Upper lobe of left lung (tissue), 4 donors: Measurements from ENCODE around the gene IP6K1.

Source experiments
- POLR2A ChIP-seq, 4 donors: fragments of 450-650 bp; IDR thresholded peaks; one replicate each; pipeline ENCODE4 v1.5.1; 2016 to 2017; ENCODE audit warnings: antibody characterized with exemption in 4 of 4, mild to moderate bottlenecking in 2 of 4
- POLR2AphosphoS5 ChIP-seq, 2 donors: sonication (generic); formaldehyde crosslinking; IDR thresholded peaks; one replicate each; pipeline ENCODE4 v1.5.1; 2017; ENCODE audit warnings: antibody characterized with exemption in 2 of 2
- TF ChIP-seq, protein P1 (sequence below), 6 experiments: fragments of 450-650 bp in 4 of 6; fragments of 200-600 bp in 2 of 6; sonication (generic) in 2 of 6; IDR thresholded peaks; one replicate each; pipeline ENCODE4 v1.5.1; 2016 to 2019; ENCODE audit warnings: antibody characterized with exemption in 6 of 6

DNA sequence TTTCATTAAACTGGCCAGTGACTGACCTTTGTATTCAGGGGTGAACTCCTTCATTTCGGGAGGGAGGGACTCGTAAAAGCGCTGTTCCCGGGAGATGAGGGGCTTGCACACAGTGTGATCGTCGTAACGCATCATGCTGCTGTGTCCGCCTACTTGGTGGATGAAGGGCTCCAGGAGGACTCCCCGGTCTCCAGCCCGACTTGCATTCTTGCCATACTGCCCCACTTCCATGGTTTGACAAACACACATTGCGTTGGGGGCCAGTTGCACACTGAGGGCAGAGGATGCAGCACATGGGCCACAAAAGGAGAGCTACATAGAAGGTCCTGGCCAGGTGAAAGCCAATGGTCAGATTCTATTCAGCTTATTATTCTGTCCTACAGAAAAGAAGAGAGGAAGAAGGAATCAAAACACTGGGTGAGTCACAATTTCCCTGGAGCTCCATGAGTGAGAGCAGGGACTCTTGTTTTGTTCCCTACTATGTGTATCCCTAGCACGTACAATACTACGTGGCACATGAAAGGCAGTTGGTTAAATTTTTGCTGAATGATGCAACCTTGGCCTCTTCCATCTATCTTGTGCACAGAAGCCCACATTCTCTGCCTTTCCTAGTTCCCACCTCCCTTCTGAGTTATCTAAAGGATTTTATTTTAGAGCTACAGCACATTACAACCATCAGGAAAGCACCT is 38.4 kb downstream of the IP6K1 start:
- no peak for TF ChIP-seq POLR2AphosphoS5 (IDR thresholded peaks at IDR 0.05)
- TF ChIP-seq, protein P1, sequence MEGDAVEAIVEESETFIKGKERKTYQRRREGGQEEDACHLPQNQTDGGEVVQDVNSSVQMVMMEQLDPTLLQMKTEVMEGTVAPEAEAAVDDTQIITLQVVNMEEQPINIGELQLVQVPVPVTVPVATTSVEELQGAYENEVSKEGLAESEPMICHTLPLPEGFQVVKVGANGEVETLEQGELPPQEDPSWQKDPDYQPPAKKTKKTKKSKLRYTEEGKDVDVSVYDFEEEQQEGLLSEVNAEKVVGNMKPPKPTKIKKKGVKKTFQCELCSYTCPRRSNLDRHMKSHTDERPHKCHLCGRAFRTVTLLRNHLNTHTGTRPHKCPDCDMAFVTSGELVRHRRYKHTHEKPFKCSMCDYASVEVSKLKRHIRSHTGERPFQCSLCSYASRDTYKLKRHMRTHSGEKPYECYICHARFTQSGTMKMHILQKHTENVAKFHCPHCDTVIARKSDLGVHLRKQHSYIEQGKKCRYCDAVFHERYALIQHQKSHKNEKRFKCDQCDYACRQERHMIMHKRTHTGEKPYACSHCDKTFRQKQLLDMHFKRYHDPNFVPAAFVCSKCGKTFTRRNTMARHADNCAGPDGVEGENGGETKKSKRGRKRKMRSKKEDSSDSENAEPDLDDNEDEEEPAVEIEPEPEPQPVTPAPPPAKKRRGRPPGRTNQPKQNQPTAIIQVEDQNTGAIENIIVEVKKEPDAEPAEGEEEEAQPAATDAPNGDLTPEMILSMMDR (IDR thresholded peaks at IDR 0.05), result no peak
- no peak for TF ChIP-seq POLR2A (IDR thresholded peaks at IDR 0.05)
